GM18861 (cell line): ENCODE data around the gene NRG4.
A peak's percentile ranks its signal among the peaks of the same experiment; 100 is the strongest.
"Not testable (repeated sequence)": the region's sequence is repeated elsewhere in the genome, so short reads cannot be mapped to it uniquely, and the experiment has no call there.

Experiments used
- ATAC-seq: cut with Tn5 transposase; IDR thresholded peaks from one replicate; pipeline ENCODE4 v1.9.1; 2021; ENCODE audit not compliant: unreplicated experiment

The NRG4 gene

DNA sequence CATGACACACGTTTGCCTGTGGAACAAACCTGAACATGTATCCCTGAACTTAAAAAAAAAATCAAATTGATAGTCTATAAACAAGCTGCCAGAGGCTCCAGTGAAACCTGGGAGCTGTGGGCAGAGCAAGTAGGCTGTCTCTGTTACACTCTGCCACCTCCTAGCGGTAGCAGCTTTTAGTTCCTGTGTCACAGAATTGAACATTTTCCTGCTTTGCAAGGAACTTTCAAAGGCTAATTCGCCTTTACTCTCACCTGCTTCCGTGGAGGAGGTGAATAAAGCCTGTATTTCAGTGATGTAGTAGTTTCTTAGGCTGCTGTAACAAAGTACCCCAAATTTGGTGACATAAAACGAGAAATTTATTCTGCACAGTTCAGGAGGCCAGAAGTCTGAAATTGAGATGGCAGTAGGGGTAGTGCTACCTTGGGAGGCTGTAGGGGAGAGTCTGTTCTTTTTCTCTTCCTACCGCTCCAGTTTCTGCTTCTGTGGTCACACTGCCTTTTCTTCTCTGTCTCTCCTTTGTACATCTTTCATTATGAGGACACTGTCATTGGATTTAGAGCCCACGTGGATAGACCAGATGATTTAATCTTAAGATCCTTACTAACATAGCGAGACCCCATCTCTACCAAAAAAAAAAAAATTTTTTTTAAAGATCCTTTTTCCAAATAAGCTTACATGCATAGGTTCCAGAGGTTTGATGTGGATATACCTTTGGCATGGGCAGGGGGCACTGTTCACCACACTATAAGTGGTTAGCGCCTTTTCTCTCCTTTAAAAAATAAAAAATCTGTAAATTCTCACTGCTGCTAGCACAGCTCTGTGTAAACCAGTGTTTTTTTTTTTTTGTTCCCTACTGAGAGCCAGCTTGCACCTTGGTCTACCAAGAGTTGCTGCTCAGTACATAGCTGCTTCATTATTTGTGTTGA is 83.3 kb downstream of the NRG4 start:
- ATAC-seq, result no peak

DNA sequence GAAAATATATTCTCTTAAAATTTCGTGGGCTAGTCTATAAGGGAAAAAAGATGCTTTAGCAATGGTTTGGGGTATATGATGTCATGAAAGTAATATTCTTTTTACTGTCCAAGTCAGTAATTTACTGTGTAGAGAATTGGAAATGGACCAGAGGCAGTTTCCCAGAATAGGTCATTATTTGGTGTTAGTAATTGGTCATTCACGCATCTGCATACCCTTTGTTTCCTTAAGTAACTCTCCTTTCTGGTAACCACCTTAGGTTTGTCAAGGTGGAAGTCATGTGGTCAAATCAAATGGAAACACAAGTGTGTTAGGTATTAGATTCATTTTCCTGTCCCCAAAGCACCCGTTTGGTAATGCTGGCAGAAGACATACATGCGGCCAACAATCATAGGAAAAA is 84.6 kb downstream of the NRG4 start:
- ATAC-seq, result peak; percentile 42

DNA sequence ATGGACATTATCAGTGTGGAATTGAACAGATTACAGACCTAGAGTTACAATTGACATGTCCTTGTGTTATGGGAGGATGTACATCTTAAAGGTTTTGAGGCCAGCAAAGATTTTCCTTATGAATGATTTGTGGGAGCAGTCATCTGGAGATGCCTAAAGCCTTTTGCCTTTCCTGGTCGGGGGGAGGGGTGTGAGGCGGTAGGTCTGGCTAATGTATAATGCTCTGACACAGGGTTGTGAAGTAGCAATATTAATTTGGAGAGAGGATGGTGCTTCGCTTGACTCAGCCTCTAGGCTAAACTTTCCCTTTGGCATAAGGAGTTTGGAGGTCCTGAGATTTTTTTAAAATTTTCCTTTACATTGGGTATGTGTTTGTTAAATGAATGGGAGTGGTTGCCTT is 85.3 kb downstream of the NRG4 start:
- ATAC-seq, result no peak

GRCh38 chr15:75925440-75925839 is 86.8 kb downstream of the NRG4 start:
- no peak for ATAC-seq

DNA sequence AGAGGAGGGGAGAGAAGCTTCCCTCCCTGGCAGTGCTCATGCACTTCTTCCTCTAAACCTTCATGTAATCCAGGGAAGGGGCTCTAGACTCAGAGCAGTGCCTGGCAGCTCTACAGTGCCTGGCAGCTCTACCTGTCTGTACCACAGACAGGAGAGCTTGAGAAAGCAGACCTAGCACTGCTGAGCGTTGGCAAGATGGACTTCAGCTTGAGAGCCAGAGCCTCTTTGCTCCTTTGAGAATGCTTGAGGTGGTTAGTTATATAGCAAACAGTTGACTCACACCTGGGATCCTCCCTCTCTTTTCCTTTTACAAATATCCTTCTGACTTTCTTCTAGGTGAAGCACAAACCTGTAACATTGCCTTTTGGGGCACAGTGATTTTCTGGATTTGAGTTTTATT is 87.6 kb downstream of the NRG4 start:
- no peak for ATAC-seq

GRCh38 chr15:75923756-75924155 is 88.5 kb downstream of the NRG4 start:
- no peak for ATAC-seq

- ATAC-seq, result no peak
Measured at GRCh38 chr15:75921732-75922703, 90.2 kb downstream of the NRG4 start.

DNA sequence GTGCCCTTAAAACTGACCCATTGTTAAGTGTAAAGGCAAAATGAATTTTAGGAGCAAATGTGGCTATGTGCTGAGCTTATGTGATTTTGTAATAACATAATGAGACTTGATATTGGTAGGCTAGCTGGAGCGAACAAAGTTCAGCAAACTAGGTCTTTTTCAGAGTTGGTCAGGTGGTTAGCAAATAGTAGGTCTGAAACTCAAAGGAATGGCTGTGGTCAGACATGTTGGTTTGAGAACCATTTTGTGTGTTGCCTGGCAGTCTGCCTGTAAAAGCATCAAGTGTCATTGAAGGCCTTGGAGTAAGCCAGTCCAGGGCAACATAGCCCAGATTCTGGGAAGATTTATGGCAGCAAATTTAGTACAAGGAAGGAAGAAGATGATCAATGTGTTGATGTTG is 92.1 kb downstream of the NRG4 start:
- no peak for ATAC-seq

GRCh38 chr15:75918135-75918534 is 94.1 kb downstream of the NRG4 start:
- ATAC-seq, result no peak

DNA sequence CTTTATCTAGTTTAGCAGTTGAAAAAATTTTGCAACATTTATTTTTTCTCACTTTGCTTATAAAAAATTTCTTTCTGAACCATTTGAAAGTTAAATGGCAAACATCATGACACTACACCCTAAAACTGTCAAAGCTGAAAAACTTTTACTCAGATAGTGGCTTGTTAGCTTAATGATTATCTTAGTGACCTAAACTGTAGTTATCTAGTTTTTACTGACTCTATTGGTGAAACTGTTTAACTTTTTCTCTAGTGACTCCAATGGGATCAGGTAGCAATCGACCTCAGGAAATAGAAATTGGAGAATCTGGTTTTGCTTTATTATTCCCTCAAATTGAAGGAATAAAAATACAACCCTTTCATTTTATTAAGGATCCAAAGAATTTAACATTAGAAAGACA is 95.2 kb downstream of the NRG4 start:
- ATAC-seq, result no peak

DNA sequence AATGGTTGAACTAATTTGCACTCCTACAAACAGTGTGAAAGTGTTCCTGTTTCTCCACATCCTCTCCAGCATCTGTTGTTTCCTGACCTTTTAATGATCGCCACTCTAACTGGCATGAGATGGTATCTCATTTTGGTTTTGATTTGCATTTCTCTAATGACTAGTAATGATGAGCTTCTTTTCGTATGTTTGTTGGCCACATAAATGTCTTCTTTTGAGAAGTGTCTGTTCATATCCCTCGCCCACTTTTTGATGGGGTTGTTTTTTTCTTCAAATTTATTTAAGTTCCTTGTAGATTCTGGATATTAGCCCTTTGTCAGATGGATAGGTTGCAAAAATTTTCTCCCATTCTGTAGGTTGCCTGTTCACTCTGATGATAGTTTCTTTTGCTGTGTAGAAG is 101.9 kb downstream of the NRG4 start:
- not testable (repeated sequence) for ATAC-seq

DNA sequence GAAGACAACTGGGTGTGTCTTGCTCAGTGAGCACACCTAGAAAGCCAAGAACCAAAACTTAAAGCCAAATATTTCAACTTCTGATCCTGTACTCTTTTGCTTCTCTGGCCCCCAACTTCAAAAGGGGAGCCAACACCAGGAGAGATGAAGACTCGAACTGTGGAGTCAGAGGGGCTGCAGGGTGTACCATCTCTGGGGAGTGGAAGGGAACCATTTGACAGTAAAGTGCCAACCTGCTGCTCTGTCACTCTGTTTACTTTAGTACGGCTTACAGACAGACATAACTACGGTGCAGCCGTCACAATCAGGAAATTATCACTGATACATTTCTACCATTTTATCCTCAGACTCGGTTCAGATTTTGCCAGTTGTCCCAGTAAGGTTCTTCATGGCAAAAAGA is 107.0 kb downstream of the NRG4 start:
- no peak for ATAC-seq

GRCh38 chr15:75903331-75904239 is 108.6 kb downstream of the NRG4 start, which contains the start of gene FBXO22:
Gene FBXO22, plus strand, starts transcription at chr15:75903878. Its CDS starts 86 bp downstream, at chr15:75903964.
- ATAC-seq, result peak; percentile 82

DNA sequence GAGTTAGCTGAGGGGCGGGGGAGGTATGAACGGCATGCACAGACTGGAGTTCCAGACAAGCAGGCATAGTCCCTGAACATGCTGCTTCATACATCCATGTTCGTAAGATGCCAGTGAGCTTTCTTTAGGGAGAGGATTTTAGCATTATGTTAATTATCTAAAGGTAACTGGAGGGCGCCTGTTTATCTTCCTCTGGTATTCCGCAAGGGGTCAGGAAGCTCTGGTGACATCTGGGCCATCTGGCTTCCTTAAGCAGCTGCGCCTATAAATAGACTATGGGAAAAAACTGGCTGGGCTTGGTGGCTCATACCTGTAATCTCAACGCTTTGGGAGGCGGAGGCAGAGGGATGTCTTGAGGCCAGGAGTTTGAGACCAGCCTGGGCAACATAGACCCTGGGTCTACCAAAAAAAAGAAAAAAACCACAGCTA is 110.1 kb downstream of the NRG4 start:
- no peak for ATAC-seq

DNA sequence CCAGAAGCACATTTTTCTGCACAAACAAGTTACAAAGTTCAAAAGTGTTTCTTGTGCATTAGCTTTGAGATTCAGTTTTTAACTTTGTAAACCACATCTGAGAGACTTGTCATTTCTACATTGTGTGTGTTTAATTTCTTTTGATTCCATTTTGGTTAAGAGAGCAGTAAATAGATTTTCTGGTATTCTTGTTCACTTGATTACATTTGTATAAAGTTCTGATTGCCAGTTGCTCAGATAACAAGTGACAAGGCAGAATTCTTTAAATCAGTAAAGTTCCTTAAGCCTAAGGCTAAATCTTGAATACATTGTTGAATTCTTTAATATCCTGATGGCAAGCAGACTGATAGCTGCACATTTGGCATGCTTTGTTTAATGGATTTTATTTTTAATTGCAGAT is 111.6 kb downstream of the NRG4 start:
- no peak for ATAC-seq

DNA sequence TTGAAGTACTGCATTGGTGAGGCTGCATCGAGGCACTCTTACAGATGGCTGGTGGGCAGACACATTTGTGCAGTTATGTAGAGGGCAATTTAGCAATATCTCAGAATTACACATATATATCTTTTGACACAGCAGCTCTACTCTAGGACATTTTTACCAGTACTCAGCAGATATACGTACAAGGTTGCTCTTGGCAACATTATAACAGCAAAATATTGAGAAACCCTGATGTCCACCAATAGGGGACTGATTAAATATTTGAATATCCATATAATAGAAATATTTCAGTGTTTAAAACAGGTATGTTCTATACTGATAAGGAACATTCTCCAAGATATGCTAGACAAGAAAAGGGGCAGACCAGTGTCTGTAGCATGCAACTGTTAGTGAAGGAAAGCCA is 116.5 kb downstream of the NRG4 start:
- no peak for ATAC-seq

- no peak for ATAC-seq
Measured at GRCh38 chr15:75891895-75892294, 120.3 kb downstream of the NRG4 start.
